K562 (cell line): ENCODE data around the gene BRF1. TPM values are rescaled to one million over a fixed set of nuclear protein-coding genes. Genes with fewer than 3 reads are reported as not detected.

ENCODE experiments used
- ATAC-seq: fragments of 200-7000 bp; cut with Tn5 transposase; 3 replicates; pipeline ENCODE4 v1.9.1; 2020; ENCODE audit warnings: moderate library complexity
- BruUV-seq: library from RNA; stranded (reverse); fragments of 400-500 nt; replicated peaks from 2 replicates; lab custom pipeline; 2021; lab: Mats Ljungman, UMichigan
- CTCF ChIA-PET: fragments of 300-600 bp; formaldehyde crosslinking; extraction: SDS; loops from one replicate; lab custom pipeline; 2021; ENCODE audit warnings: low intra/inter-chr PET ratio; lab: Yijun Ruan, JAX
- POLR2A ChIA-PET: fragments of 300-600, 350-650 bp; sonication (Branson Sonifier 250); formaldehyde crosslinking; extraction: SDS; loops from one replicate; lab custom pipeline; 2021; ENCODE audit warnings: antibody characterized with exemption, inconsistent platforms; lab: Yijun Ruan, JAX
- DNase-seq, 4 experiments: peaks; one replicate each; pipeline versions ENCODE4 v3.0.0 to v3.0.0-alpha.2; 2011 to 2018; ENCODE audit warnings: low spot score in 3 of 4, mixed read lengths in 3 of 4; ENCODE audit errors: extremely low read depth in 1 of 4
- FAIRE-seq: peaks from 2 replicates; lab custom pipeline; 2011; peaks lifted over from hg19 to GRCh38; lab: Jason Lieb, UNC
- H2AFZ ChIP-seq: 2 replicates; pipeline ENCODE4 v1.6.0; 2011; ENCODE audit warnings: low read depth, low read length, control low read depth, inconsistent platforms
- H3K27ac ChIP-seq: fragments of 200-600 bp; 3 replicates; pipeline ENCODE4 v1.8.0; 2011; ENCODE audit warnings: low read depth, mild to moderate bottlenecking, control low read depth, inconsistent platforms, low read length, moderate library complexity, mixed read lengths; ENCODE audit errors: extremely low read depth
- H3K27me3 ChIP-seq, 2 experiments: fragments of 300-600 bp in 1 of 2; 2 replicates in 1 of 2; 3 replicates in 1 of 2; pipeline versions ENCODE4 v1.6.0 to v1.8.0; 2011; ENCODE audit warnings: inconsistent platforms in 2 of 2, low read length in 2 of 2, mild to moderate bottlenecking in 1 of 2, mixed read lengths in 1 of 2, moderate library complexity in 1 of 2; ENCODE audit not compliant: control insufficient read depth in 2 of 2, insufficient read depth in 2 of 2
- H3K36me3 ChIP-seq: fragments of 300-600 bp; 3 replicates; pipeline ENCODE4 v1.8.0; 2011; ENCODE audit warnings: mild to moderate bottlenecking, low read length, inconsistent platforms; ENCODE audit not compliant: control insufficient read depth, insufficient read depth
- H3K4me1 ChIP-seq, 2 experiments: fragments of 200-600 bp in 1 of 2; replicated peaks in 1 of 2; 2 replicates in 1 of 2; 3 replicates in 1 of 2; pipeline versions ENCODE4 v1.5.1 to v1.8.0; 2011; ENCODE audit warnings: inconsistent platforms in 2 of 2, low read length in 2 of 2, mild to moderate bottlenecking in 1 of 2, mixed read lengths in 1 of 2, moderate library complexity in 1 of 2; ENCODE audit not compliant: control insufficient read depth in 2 of 2, insufficient read depth in 2 of 2
- H3K4me2 ChIP-seq: 2 replicates; pipeline ENCODE4 v1.6.1; 2011; ENCODE audit warnings: low read length, control low read depth, inconsistent platforms, mixed read lengths; ENCODE audit not compliant: insufficient read depth
- H3K4me3 ChIP-seq: fragments of 200-600 bp; sonication (generic), shearing (Covaris generic); 2 replicates; pipeline ENCODE4 v1.5.1; 2016; ENCODE audit warnings: control low read depth, inconsistent platforms
- H3K79me2 ChIP-seq: fragments of 200-600 bp; 3 replicates; pipeline ENCODE4 v1.8.0; 2011; ENCODE audit warnings: low read length, inconsistent platforms; ENCODE audit not compliant: control insufficient read depth, insufficient read depth
- H3K9ac ChIP-seq, 2 experiments: 2 replicates each; pipeline versions ENCODE4 v1.6.0 to v1.6.1; 2011; ENCODE audit warnings: low read depth in 2 of 2, low read length in 2 of 2, control low read depth in 1 of 2, inconsistent platforms in 1 of 2, mild to moderate bottlenecking in 1 of 2, mixed read lengths in 1 of 2; ENCODE audit not compliant: insufficient read depth in 1 of 2
- H3K9me1 ChIP-seq: one replicate; pipeline ENCODE4 v1.6.0; 2011; ENCODE audit warnings: inconsistent platforms, mild to moderate bottlenecking, low read length, moderate library complexity; ENCODE audit not compliant: control insufficient read depth, insufficient read depth
- H3K9me3 ChIP-seq: replicated peaks from 2 replicates; pipeline ENCODE4 v1.5.1; 2011; ENCODE audit warnings: low read depth, low read length, inconsistent platforms; ENCODE audit not compliant: control insufficient read depth, insufficient read depth
- H4K20me1 ChIP-seq: replicated peaks from 2 replicates; pipeline ENCODE4 v1.6.1; 2011; ENCODE audit warnings: low read length, inconsistent platforms, mixed read lengths; ENCODE audit not compliant: control insufficient read depth, insufficient read depth
- BRF1 ChIP-seq: IDR thresholded peaks from 3 replicates; pipeline ENCODE4 v1.6.1; 2011; ENCODE audit warnings: borderline replicate concordance, mild to moderate bottlenecking; ENCODE audit not compliant: insufficient read length; ENCODE audit errors: extremely low read depth
- CEBPG ChIP-seq, 3 experiments: fragments of 200-800 bp in 1 of 3; sonication (Bioruptor generic) in 1 of 3; sonication (generic) in 1 of 3; formaldehyde crosslinking in 1 of 3; IDR thresholded peaks in 2 of 3; conservative IDR thresholded peaks in 1 of 3; 2 replicates each; pipeline versions ENCODE4 v1.6.1 to v1.8.0; 2016 to 2022; ENCODE audit warnings: missing compliant biosample characterization in 2 of 3, missing genetic modification characterization in 2 of 3, mild to moderate bottlenecking in 1 of 3, missing genetic modification reagents in 1 of 3
- MAZ ChIP-seq, 2 experiments: fragments of 450-650 bp in 1 of 2; sonication (generic) in 1 of 2; formaldehyde crosslinking; IDR thresholded peaks in 1 of 2; conservative IDR thresholded peaks in 1 of 2; 2 replicates each; pipeline versions ENCODE4 v1.4.0 to v1.5.0; 2020; ENCODE audit warnings: mild to moderate bottlenecking in 1 of 2, missing genetic modification reagents in 1 of 2
- NELFE ChIP-seq: IDR thresholded peaks from 2 replicates; pipeline ENCODE4 v1.6.1; 2011; ENCODE audit warnings: mild to moderate bottlenecking; ENCODE audit not compliant: insufficient read depth, insufficient read length
- NR4A1 ChIP-seq, 2 experiments: fragments of 250-450 bp in 1 of 2; fragments of 450-650 bp in 1 of 2; sonication (Bioruptor Pico) in 1 of 2; IDR thresholded peaks; 2 replicates each; pipeline versions ENCODE4 v1.4.0 to v1.6.1; 2016 to 2020; ENCODE audit warnings: mild to moderate bottlenecking in 2 of 2, missing compliant biosample characterization in 1 of 2, missing genetic modification characterization in 1 of 2, moderate library complexity in 1 of 2
- PML ChIP-seq: IDR thresholded peaks from 2 replicates; pipeline ENCODE4 v1.6.1; 2012; ENCODE audit warnings: low read length, inconsistent platforms
- SMARCB1 ChIP-seq: IDR thresholded peaks from 2 replicates; pipeline ENCODE4 v1.6.1; 2011; ENCODE audit warnings: improper control_type of control experiment, low read depth; ENCODE audit not compliant: insufficient read length
- TAF15 ChIP-seq: fragments of 200-400 bp; formaldehyde crosslinking; IDR thresholded peaks from 2 replicates; pipeline ENCODE4 v1.6.1; 2017; ENCODE audit warnings: mild to moderate bottlenecking, low read depth, low read length, moderate library complexity
- ZNF407 ChIP-seq: fragments of 450-650 bp; IDR thresholded peaks from 2 replicates; pipeline ENCODE4 v1.6.1; 2016; ENCODE audit warnings: low read depth
- ZNF408 ChIP-seq: fragments of 250-450 bp; sonication (Bioruptor Pico); IDR thresholded peaks from 2 replicates; pipeline ENCODE4 v1.4.0; 2020; ENCODE audit warnings: low read depth, mild to moderate bottlenecking, moderate library complexity
- ZNF830 ChIP-seq: fragments of 250-450 bp; sonication (Bioruptor Pico); IDR thresholded peaks from 2 replicates; pipeline ENCODE4 v1.5.0; 2021; ENCODE audit warnings: mild to moderate bottlenecking
- WGBS: fragments of 100-300 bp; shearing (Covaris generic); methylation state at CpG from one replicate; pipeline ENCODE4 v1.1.6; 2016; ENCODE audit warnings: low coverage, mixed read lengths; ENCODE audit not compliant: insufficient coverage; ENCODE audit errors: missing lambda C conversion rate; 5-methylcytosine and 5-hydroxymethylcytosine counted together
- in situ Hi-C: fragments of 300-500 bp; cut with MboI; formaldehyde crosslinking; loops from 4 replicates; pipeline ENCODE4 v1.15.0; 2018; ENCODE audit warnings: inconsistent platforms, mixed read lengths
- intact Hi-C: fragments of 100-400 bp; cut with micrococcal nuclease; formaldehyde crosslinking; loops from 2 replicates; pipeline ENCODE4 v1.14.2; 2022
- polyA plus RNA-seq, 8 experiments: library from polyadenylated mRNA; depleted of rRNA in 4 of 8; stranded (reverse) in 5 of 8; unstranded in 3 of 8; fragments of >200 nt; fragmentation: Nextera tagmentation in 2 of 8; fragmentation: Illumina TruSeq in 1 of 8; extraction: Ambion mirVana in 2 of 8; extraction: Trizol in 1 of 8; gene quantifications; 2 replicates each; pipeline versions ENCODE4 v1.2.1 to v1.2.3, GENCODE V29; 2011 to 2014; ENCODE audit warnings: inconsistent platforms in 1 of 8, missing spikeins in 1 of 8
- total RNA-seq, 7 experiments: library from RNA; depleted of rRNA in 6 of 7; stranded (reverse); fragments of >200 nt in 6 of 7; fragmentation: Illumina TruSeq in 2 of 7; extraction: Trizol in 2 of 7; gene quantifications; 2 replicates each; pipeline versions ENCODE4 v1.2.1 to v1.2.3, GENCODE V29; 2011 to 2021; ENCODE audit warnings: low replicate concordance in 1 of 7
- TF ChIP-seq, protein P1 (sequence below): fragments of 450-650 bp; formaldehyde crosslinking; IDR thresholded peaks from 2 replicates; pipeline ENCODE4 v1.4.0; 2022; ENCODE audit warnings: missing genetic modification characterization

Gene BRF1
- total and polyA plus RNA-seq, 9 of the 15 experiments (the other 6 are each of a cell fraction or from before 2014, with no cell fraction given): 0.14 to 24.6 (median 8.2) TPM

DNA sequence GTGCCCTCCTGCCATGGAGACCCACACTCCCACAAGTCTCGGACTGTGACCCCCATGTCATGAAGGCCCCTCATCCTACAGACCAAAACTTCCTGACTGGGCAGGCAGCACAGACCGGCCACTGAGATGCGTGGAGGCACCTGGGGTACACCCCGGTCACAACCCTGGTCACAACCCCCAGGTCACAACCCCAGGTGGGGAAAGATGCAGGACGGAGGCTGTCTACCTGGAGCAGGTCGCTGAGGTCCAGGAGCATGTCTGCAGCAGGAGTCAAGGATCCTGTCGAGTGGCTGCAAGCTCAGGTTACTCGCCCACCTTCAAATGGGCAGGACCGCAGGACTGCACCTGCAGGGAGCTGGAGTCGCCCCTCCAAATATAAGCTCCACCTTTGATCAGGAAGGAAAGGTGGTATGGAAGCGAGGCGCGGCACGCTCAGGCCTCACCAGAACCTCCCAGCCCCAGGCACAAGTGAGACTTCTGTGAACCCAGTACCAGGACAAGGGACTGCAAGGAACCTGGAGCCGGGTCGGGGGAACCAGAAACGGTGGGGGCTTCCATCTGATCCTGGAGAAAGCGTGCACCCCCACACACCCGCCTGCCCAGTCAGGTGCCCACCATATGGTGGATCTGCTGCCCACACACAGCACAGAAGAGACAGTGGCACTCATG is 44.4 kb downstream of the BRF1 start:
- no TSS peak for BruUV-seq
- Histone ChIP-seq H3K36me3 (peaks cover 5% of the 10 kb centered on the region; the same call in 1 of the 3 replicates), H4K20me1 (no peaks in the 10 kb centered on the region), H3K9ac (no peak overlapping the region), H3K4me1 (no peaks in the 10 kb centered on the region), H3K27ac (no peak overlapping the region), H3K4me2 (no peak overlapping the region), H3K27me3 (no peaks in the 10 kb centered on the region), H3K4me3 (no peak overlapping the region), H2AFZ (no peak overlapping the region), H3K9me3 (no peaks in the 10 kb centered on the region), H3K9me1 (no peaks in the 10 kb centered on the region), H3K79me2 (no peaks in the 10 kb centered on the region)
- ChIA-PET POLR2A (no interaction called here), CTCF (no interaction called here)
- no peak for DNase-seq
- intact Hi-C loops: no loop called here
- FAIRE-seq: no peak
- ATAC-seq: no peak
- whole genome bisulfite sequencing: 89% methylated on average over 10 of the region's 19 CpGs
- in situ Hi-C loops: no loop called here
- TF ChIP-seq, protein P1, sequence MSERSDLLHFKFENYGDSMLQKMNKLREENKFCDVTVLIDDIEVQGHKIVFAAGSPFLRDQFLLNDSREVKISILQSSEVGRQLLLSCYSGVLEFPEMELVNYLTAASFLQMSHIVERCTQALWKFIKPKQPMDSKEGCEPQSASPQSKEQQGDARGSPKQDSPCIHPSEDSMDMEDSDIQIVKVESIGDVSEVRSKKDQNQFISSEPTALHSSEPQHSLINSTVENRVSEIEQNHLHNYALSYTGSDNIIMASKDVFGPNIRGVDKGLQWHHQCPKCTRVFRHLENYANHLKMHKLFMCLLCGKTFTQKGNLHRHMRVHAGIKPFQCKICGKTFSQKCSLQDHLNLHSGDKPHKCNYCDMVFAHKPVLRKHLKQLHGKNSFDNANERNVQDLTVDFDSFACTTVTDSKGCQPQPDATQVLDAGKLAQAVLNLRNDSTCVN (CRISPR knock-in tag): no peak
- TF ChIP-seq NR4A1 (CRISPR knock-in tag; IDR thresholded peaks at IDR 0.05) (no peak), NR4A1 (tag; IDR thresholded peaks at IDR 0.05) (no peak), MAZ (CRISPR knock-in tag; conservative IDR thresholded peaks at IDR 0.05 in 1 of 2, IDR thresholded peaks at IDR 0.05 in 1 of 2) (no peak), ZNF408 (CRISPR knock-in tag) (no peak), ZNF407 (no peak), TAF15 (no peak), NELFE (no peak), ZNF830 (CRISPR knock-in tag) (no peak), CEBPG (CRISPR knock-in tag; IDR thresholded peaks at IDR 0.05) (no peak), CEBPG (tag; conservative IDR thresholded peaks at IDR 0.05 in 1 of 2, IDR thresholded peaks at IDR 0.05 in 1 of 2) (no peak), SMARCB1 (no peak), PML (no peak), BRF1 (no peak)
